Neural progenitor cell (in vitro differentiated cells): ENCODE results near the gene KIAA0825. TPM values are rescaled to one million over a fixed set of nuclear protein-coding genes. Genes with fewer than 3 reads are reported as not detected.
A peak's percentile ranks its signal among the peaks of the same experiment; 100 is the strongest.

Experiments used
- DNase-seq: peaks from one replicate; pipeline ENCODE4 v3.0.0-alpha.2; 2016; ENCODE audit warnings: low spot score
- H2AFZ ChIP-seq: fragments of 200-600 bp; sonication (generic); replicated peaks from 2 replicates; pipeline ENCODE4 v1.6.1; 2016; ENCODE audit warnings: antibody characterized with exemption
- H3F3A ChIP-seq: fragments of 200-600 bp; sonication (generic); 2 replicates; pipeline ENCODE4 v1.6.1; 2016; ENCODE audit warnings: antibody characterized with exemption, low read depth
- H3K27ac ChIP-seq: fragments of 200-600 bp; sonication (generic); 2 replicates; pipeline ENCODE4 v1.5.1; 2016; ENCODE audit warnings: mild to moderate bottlenecking
- H3K27me3 ChIP-seq: fragments of 200-600 bp; sonication (generic); 2 replicates; pipeline ENCODE4 v1.6.1; 2016; ENCODE audit warnings: mild to moderate bottlenecking, moderate library complexity
- H3K36me3 ChIP-seq: fragments of 200-600 bp; sonication (generic); 2 replicates; pipeline ENCODE4 v1.5.1; 2016
- H3K4me1 ChIP-seq: fragments of 200-600 bp; sonication (generic); 2 replicates; pipeline ENCODE4 v1.6.1; 2016; ENCODE audit warnings: mixed run types
- H3K4me2 ChIP-seq: fragments of 200-600 bp; sonication (generic); 2 replicates; pipeline ENCODE4 v1.6.1; 2016
- H3K4me3 ChIP-seq: fragments of 200-600 bp; sonication (generic); 2 replicates; pipeline ENCODE4 v1.5.1; 2016
- H3K79me2 ChIP-seq: fragments of 200-600 bp; sonication (generic); 2 replicates; pipeline ENCODE4 v1.6.1; 2016; ENCODE audit warnings: low read depth
- H3K9ac ChIP-seq: fragments of 200-600 bp; sonication (generic); 2 replicates; pipeline ENCODE4 v1.6.1; 2016
- H3K9me3 ChIP-seq: fragments of 200-600 bp; sonication (generic); 2 replicates; pipeline ENCODE4 v1.5.1; 2016; ENCODE audit warnings: low read depth
- H4K20me1 ChIP-seq: fragments of 200-600 bp; sonication (generic); 2 replicates; pipeline ENCODE4 v1.6.1; 2016; ENCODE audit warnings: low read depth
- H3K27ac Mint-ChIP-seq: 3 replicates; pipeline ENCODE4 v1.8.0; 2021; ENCODE audit warnings: mixed read lengths
- H3K27me3 Mint-ChIP-seq: 2 replicates; pipeline ENCODE4 v1.8.0; 2022; ENCODE audit warnings: low read depth, mild to moderate bottlenecking, inconsistent platforms, moderate library complexity, mixed read lengths; ENCODE audit not compliant: insufficient read depth
- H3K36me3 Mint-ChIP-seq: 3 replicates; pipeline ENCODE4 v1.8.0; 2021; ENCODE audit warnings: mixed read lengths
- H3K4me1 Mint-ChIP-seq: 3 replicates; pipeline ENCODE4 v1.8.0; 2021; ENCODE audit warnings: mixed read lengths
- H3K4me3 Mint-ChIP-seq: 3 replicates; pipeline ENCODE4 v1.8.0; 2021; ENCODE audit warnings: mild to moderate bottlenecking, moderate library complexity, mixed read lengths
- H3K9me3 Mint-ChIP-seq: 3 replicates; pipeline ENCODE4 v1.8.0; 2020; ENCODE audit warnings: mixed read lengths
- EZH2 ChIP-seq: fragments of 200-600 bp; sonication (generic); IDR thresholded peaks from 2 replicates; pipeline ENCODE4 v1.6.1; 2017; ENCODE audit warnings: antibody characterized with exemption, mild to moderate bottlenecking, moderate library complexity
- EZH2phosphoT487 ChIP-seq: fragments of 200-600 bp; sonication (generic); IDR thresholded peaks from 2 replicates; pipeline ENCODE4 v1.6.1; 2017; ENCODE audit warnings: antibody characterized with exemption
- total RNA-seq: library from RNA; depleted of rRNA; stranded (reverse); fragments of >200 nt; gene quantifications from 2 replicates; pipeline ENCODE4 v1.2.3, GENCODE V29; 2015; ENCODE audit warnings: low replicate concordance
- TF ChIP-seq, protein P1 (sequence below): fragments of 200-600 bp; sonication (generic); IDR thresholded peaks from 2 replicates; pipeline ENCODE4 v1.5.1; 2017; ENCODE audit warnings: antibody characterized with exemption, mild to moderate bottlenecking

Gene KIAA0825
- total RNA-seq, 1 donor from 2014 or later: 3.7 TPM

GRCh38 chr5:94485067-94485466 lies 133.3 kb downstream of the KIAA0825 start:
- Mint-ChIP-seq H3K4me3 (no peak overlapping the region), H3K27me3 (no peaks in the 10 kb centered on the region), H3K4me1 (no peaks in the 10 kb centered on the region), H3K36me3 (no peaks in the 10 kb centered on the region), H3K9me3 (no peaks in the 10 kb centered on the region), H3K27ac (no peak overlapping the region)
- H3K4me3 ChIP-seq: no peak overlapping the region
- no peaks in the 10 kb centered on the region for H4K20me1 ChIP-seq
- no peak overlapping the region for H3K4me2 ChIP-seq
- no peaks in the 10 kb centered on the region for H3K9me3 ChIP-seq
- TF ChIP-seq EZH2: no peak
- TF ChIP-seq, protein P1, sequence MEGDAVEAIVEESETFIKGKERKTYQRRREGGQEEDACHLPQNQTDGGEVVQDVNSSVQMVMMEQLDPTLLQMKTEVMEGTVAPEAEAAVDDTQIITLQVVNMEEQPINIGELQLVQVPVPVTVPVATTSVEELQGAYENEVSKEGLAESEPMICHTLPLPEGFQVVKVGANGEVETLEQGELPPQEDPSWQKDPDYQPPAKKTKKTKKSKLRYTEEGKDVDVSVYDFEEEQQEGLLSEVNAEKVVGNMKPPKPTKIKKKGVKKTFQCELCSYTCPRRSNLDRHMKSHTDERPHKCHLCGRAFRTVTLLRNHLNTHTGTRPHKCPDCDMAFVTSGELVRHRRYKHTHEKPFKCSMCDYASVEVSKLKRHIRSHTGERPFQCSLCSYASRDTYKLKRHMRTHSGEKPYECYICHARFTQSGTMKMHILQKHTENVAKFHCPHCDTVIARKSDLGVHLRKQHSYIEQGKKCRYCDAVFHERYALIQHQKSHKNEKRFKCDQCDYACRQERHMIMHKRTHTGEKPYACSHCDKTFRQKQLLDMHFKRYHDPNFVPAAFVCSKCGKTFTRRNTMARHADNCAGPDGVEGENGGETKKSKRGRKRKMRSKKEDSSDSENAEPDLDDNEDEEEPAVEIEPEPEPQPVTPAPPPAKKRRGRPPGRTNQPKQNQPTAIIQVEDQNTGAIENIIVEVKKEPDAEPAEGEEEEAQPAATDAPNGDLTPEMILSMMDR: no peak
- TF ChIP-seq EZH2phosphoT487: no peak
- no peak for DNase-seq
- H3K36me3 ChIP-seq: no peaks in the 10 kb centered on the region
- no peak overlapping the region for H2AFZ ChIP-seq
- H3K27ac ChIP-seq: no peak overlapping the region
- no peaks in the 10 kb centered on the region for H3K79me2 ChIP-seq
- H3F3A ChIP-seq: no peaks in the 10 kb centered on the region
- no peaks in the 10 kb centered on the region for H3K27me3 ChIP-seq
- peaks cover 8% of the 10 kb centered on the region for H3K4me1 ChIP-seq
- H3K9ac ChIP-seq: no peak overlapping the region

DNA sequence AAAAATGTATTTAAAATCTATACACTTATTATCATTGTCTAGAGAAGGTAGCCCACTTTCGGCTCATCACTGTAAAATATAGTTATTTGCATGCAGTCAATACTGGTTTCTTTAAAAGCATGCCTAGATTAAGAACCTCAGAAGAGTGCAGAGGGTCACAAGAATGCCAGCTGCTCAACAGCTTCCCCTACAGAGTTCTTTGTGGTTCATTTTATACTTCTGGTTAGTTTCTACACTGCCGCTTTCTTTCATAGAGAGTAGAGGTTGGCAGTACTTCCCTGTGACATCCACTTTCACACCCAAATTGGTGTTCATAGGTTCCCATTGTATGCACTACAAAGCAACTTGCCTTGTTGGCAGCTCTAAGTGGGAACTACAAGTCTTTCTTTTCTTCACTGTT lies 137.3 kb downstream of the KIAA0825 start:
- Histone ChIP-seq H3K9me3 (no peaks in the 10 kb centered on the region), H2AFZ (peak overlapping the region; percentile 46), H3K4me2 (no peak overlapping the region), H3K27me3 (no peaks in the 10 kb centered on the region), H3K79me2 (no peaks in the 10 kb centered on the region), H3K4me3 (no peak overlapping the region), H3K4me1 (peaks cover 8% of the 10 kb centered on the region), H3K27ac (peak overlapping the region; percentile 55), H3K9ac (no peak overlapping the region), H3F3A (no peaks in the 10 kb centered on the region), H4K20me1 (no peaks in the 10 kb centered on the region), H3K36me3 (no peaks in the 10 kb centered on the region)
- Mint-ChIP-seq H3K4me1 (no peaks in the 10 kb centered on the region), H3K9me3 (no peaks in the 10 kb centered on the region), H3K4me3 (no peak overlapping the region), H3K27ac (no peak overlapping the region), H3K36me3 (no peaks in the 10 kb centered on the region), H3K27me3 (no peaks in the 10 kb centered on the region)
- no peak for TF ChIP-seq EZH2
- no peak for TF ChIP-seq EZH2phosphoT487
- TF ChIP-seq, protein P1: no peak
- peak; percentile 11 for DNase-seq

DNA sequence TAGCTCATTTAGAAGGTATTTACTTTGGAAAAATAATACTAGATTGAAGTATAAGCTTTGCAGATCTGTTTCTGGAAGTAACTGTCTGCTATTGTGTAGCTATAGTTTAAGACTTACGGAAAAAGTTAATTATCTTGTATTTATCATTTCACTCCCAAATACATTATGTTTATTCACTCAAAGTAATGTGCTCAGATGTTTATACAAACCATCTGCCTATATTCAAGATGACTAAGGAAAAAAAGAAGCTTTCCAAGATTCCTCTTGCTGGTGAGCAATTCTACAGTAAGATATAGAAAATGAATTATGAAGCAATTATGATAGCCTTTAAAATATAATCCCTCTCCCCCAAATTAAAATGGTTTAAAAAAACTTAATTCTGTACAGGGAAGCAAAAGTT lies 137.9 kb downstream of the KIAA0825 start:
- Histone ChIP-seq H3K4me2 (no peak overlapping the region), H3K9me3 (no peaks in the 10 kb centered on the region), H3K4me1 (peaks cover 8% of the 10 kb centered on the region), H3K27ac (no peak overlapping the region), H3K36me3 (no peaks in the 10 kb centered on the region), H3K9ac (no peak overlapping the region), H4K20me1 (no peaks in the 10 kb centered on the region), H2AFZ (no peak overlapping the region), H3F3A (no peaks in the 10 kb centered on the region), H3K27me3 (no peaks in the 10 kb centered on the region), H3K4me3 (no peak overlapping the region), H3K79me2 (no peaks in the 10 kb centered on the region)
- no peaks in the 10 kb centered on the region for H3K9me3 Mint-ChIP-seq
- no peak overlapping the region for H3K4me3 Mint-ChIP-seq
- TF ChIP-seq EZH2phosphoT487: no peak
- TF ChIP-seq EZH2: no peak
- TF ChIP-seq, protein P1: no peak
- no peak overlapping the region for H3K27ac Mint-ChIP-seq
- no peak for DNase-seq
- H3K27me3 Mint-ChIP-seq: no peaks in the 10 kb centered on the region
- H3K36me3 Mint-ChIP-seq: no peaks in the 10 kb centered on the region
- no peaks in the 10 kb centered on the region for H3K4me1 Mint-ChIP-seq
